Endothelial cell (in vitro differentiated cells): Measurements from ENCODE around the gene FAM43B. TPM values are rescaled to one million over a fixed set of nuclear protein-coding genes. Genes with fewer than 3 reads are reported as not detected.

Experiments used
- DNase-seq: peaks from one replicate; pipeline ENCODE4 v3.0.0; 2021; ENCODE audit warnings: low spot score
- H3K27ac Mint-ChIP-seq: one replicate; pipeline ENCODE4 v1.8.0; 2021; ENCODE audit warnings: mixed read lengths, inconsistent platforms; ENCODE audit not compliant: unreplicated experiment
- H3K27me3 Mint-ChIP-seq: one replicate; pipeline ENCODE4 v1.8.0; 2021; ENCODE audit warnings: mild to moderate bottlenecking, moderate library complexity, mixed read lengths, inconsistent platforms; ENCODE audit not compliant: unreplicated experiment
- H3K36me3 Mint-ChIP-seq: one replicate; pipeline ENCODE4 v1.8.0; 2021; ENCODE audit warnings: mild to moderate bottlenecking, low read depth, mixed read lengths, inconsistent platforms; ENCODE audit not compliant: unreplicated experiment
- H3K4me1 Mint-ChIP-seq: one replicate; pipeline ENCODE4 v1.8.0; 2021; ENCODE audit warnings: mild to moderate bottlenecking, mixed read lengths, inconsistent platforms; ENCODE audit not compliant: unreplicated experiment
- H3K4me3 Mint-ChIP-seq: one replicate; pipeline ENCODE4 v1.8.0; 2021; ENCODE audit warnings: mild to moderate bottlenecking, mixed read lengths, inconsistent platforms; ENCODE audit not compliant: unreplicated experiment
- H3K9me3 Mint-ChIP-seq: one replicate; pipeline ENCODE4 v1.8.0; 2021; ENCODE audit warnings: mixed read lengths, inconsistent platforms; ENCODE audit not compliant: unreplicated experiment
- total RNA-seq: library from RNA; stranded (reverse); fragmentation: NEBNext Ultra II Directional; extraction: Animal tissue kit (Norgen Biotek cat#: 25700); gene quantifications from one replicate; pipeline ENCODE4 v1.2.1, GENCODE V29; 2021; ENCODE audit not compliant: unreplicated experiment
- TF ChIP-seq, protein P1 (sequence below): fragments of 200-600 bp; sonication (generic); IDR thresholded peaks from one replicate; pipeline ENCODE4 v1.5.0; 2021; ENCODE audit warnings: antibody characterized with exemption; ENCODE audit not compliant: unreplicated experiment

FAM43B gene
- total RNA-seq, 1 donor from 2014 or later, result 1.7 TPM

DNA sequence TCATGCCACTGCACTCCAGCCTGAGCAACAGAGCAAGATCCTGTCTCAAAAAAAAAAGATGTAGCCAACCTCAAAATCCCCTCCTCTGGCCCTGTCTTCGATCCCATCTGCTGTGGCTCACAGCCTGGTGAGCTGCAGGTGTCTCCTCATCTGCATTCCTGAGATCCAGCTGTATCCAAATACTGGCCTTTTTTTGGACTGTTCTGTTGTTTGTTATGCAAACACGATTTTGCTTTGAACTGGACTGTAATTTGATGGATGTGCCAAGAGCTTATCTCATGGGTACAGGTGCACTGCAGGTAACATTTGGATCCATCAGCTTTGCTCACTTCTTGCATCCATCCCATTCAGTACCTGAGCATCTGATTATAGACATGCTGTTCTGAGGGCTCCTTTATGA lies 14.1 kb upstream of the FAM43B start:
- H3K9me3 Mint-ChIP-seq, result no peaks in the 10 kb centered on the region
- H3K36me3 Mint-ChIP-seq, result no peaks in the 10 kb centered on the region
- peaks cover 4% of the 10 kb centered on the region for H3K4me1 Mint-ChIP-seq
- H3K27me3 Mint-ChIP-seq, result peaks cover 11% of the 10 kb centered on the region
- H3K4me3 Mint-ChIP-seq, result no peak overlapping the region
- H3K27ac Mint-ChIP-seq, result no peak overlapping the region
- TF ChIP-seq, protein P1, sequence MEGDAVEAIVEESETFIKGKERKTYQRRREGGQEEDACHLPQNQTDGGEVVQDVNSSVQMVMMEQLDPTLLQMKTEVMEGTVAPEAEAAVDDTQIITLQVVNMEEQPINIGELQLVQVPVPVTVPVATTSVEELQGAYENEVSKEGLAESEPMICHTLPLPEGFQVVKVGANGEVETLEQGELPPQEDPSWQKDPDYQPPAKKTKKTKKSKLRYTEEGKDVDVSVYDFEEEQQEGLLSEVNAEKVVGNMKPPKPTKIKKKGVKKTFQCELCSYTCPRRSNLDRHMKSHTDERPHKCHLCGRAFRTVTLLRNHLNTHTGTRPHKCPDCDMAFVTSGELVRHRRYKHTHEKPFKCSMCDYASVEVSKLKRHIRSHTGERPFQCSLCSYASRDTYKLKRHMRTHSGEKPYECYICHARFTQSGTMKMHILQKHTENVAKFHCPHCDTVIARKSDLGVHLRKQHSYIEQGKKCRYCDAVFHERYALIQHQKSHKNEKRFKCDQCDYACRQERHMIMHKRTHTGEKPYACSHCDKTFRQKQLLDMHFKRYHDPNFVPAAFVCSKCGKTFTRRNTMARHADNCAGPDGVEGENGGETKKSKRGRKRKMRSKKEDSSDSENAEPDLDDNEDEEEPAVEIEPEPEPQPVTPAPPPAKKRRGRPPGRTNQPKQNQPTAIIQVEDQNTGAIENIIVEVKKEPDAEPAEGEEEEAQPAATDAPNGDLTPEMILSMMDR, result no peak
- DNase-seq, result no peak

DNA sequence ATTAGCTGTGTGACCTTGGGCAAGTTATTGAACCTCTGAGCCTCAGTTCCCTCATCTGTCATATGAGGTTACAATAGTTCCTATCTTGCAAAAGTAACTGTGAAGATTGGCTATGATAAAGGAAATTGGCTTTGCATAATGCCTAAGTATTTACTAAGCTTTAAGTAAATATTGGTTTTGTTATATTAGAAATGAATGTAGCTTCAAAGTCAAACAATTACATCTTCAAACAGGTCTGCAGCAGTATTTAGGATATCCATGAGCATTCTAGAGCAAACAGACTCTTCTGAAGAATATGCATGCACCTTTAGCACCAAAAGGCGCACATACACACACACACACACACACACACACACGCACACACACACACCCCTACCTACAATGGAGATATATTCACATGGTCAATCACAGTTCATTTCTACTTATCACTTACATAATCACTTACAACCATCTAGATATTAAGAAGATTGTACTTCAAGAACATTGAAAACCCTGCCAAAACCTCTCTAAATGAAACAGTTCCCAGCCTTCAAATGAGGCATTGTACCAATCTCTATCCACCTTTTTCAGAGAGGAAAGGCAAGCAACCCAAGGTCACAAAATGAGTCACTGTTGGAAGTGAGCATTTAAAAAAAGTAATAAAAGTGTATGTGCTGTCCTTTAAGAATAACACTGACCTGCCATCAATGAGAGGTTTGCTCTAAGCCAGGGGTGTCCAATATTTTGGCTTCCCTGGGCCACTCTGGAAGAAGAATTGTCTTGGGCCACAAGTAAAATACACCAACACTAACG lies 13.4 kb upstream of the FAM43B start:
- TF ChIP-seq, protein P1, result no peak
- Mint-ChIP-seq H3K4me3 (no peak overlapping the region), H3K27ac (no peak overlapping the region), H3K36me3 (no peaks in the 10 kb centered on the region), H3K9me3 (no peaks in the 10 kb centered on the region), H3K27me3 (peaks cover 8% of the 10 kb centered on the region), H3K4me1 (no peaks in the 10 kb centered on the region)
- no peak for DNase-seq

DNA sequence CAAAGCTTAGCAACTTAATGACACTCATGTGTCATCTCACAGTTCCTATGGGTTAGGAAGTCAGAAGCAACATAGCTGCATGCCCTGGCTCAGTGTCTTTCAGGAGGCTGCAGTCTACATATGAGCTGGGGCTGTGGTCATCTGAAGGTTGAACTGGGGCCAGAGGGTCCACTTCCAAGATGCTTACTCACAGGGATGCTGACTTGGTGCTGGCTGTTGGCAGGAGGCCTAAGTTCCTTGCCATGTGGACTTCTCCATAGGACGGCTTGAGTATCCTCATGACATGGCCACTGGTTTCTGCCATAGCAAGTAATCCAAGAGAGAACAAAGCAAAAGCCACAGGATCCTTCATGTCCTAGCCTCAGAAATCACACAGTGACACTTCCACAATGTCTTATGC lies 12.1 kb upstream of the FAM43B start:
- H3K27me3 Mint-ChIP-seq, result peaks cover 1% of the 10 kb centered on the region
- no peak for DNase-seq
- TF ChIP-seq, protein P1, result no peak
- no peaks in the 10 kb centered on the region for H3K36me3 Mint-ChIP-seq
- H3K4me1 Mint-ChIP-seq, result no peaks in the 10 kb centered on the region
- H3K9me3 Mint-ChIP-seq, result no peaks in the 10 kb centered on the region
- H3K4me3 Mint-ChIP-seq, result no peak overlapping the region
- no peak overlapping the region for H3K27ac Mint-ChIP-seq

DNA sequence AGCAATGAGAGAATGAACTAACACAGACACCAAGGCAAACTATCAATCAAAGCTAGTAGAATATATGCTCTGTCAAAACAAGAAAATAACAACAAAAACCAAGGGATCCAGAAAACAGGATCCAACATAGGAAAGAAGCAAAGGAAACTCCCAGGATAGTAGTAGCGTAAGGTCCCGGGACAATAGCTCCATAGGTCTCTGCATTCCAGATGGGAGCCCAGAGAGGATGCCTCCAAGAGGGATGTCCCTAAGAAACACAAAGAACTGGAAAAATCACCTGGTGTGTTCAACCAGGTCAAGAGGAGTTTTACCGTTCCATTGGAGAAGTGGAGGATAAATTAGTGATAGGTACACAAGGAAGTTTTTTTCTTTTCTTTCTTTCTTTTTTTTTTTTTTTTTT lies 5.7 kb upstream of the FAM43B start:
- no peak for DNase-seq
- Mint-ChIP-seq H3K27me3 (peaks cover 10% of the 10 kb centered on the region), H3K4me3 (no peak overlapping the region), H3K27ac (peak overlapping the region; percentile 6), H3K36me3 (no peaks in the 10 kb centered on the region), H3K9me3 (no peaks in the 10 kb centered on the region), H3K4me1 (peaks cover 9% of the 10 kb centered on the region)
- TF ChIP-seq, protein P1, result no peak

DNA sequence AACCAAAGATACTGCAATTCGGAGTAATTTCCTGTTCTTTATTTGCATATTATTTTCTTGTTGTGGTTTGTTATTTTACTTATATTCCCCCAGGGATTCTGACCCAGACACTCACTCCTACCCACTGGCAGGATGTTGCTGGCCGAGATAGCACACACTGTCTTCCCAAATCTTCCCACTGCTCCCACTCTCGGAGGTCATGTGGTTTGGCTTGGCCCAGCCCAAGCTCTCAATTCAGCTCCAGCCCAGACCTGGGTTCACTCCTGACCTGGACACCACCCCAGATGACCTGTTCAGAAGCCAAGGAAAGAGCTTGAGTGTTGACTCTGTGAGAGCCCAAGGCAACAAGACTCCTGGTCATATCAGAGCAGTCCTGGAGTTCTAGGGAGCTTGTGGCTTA lies 1.2 kb upstream of the FAM43B start:
- peak overlapping the region; percentile 13 for H3K27ac Mint-ChIP-seq
- no peaks in the 10 kb centered on the region for H3K9me3 Mint-ChIP-seq
- H3K36me3 Mint-ChIP-seq, result no peaks in the 10 kb centered on the region
- H3K27me3 Mint-ChIP-seq, result peaks cover 15% of the 10 kb centered on the region
- TF ChIP-seq, protein P1, result no peak
- peaks cover 9% of the 10 kb centered on the region for H3K4me1 Mint-ChIP-seq
- no peak for DNase-seq
- no peak overlapping the region for H3K4me3 Mint-ChIP-seq
